ENCODE results near the gene AKT3. TPM values are rescaled to one million over a fixed set of nuclear protein-coding genes. Genes with fewer than 3 reads are reported as not detected.

Gene AKT3
- total and polyA plus RNA-seq, 4 donors = 7.1 to 53.1 (median 23.8) TPM

DNA sequence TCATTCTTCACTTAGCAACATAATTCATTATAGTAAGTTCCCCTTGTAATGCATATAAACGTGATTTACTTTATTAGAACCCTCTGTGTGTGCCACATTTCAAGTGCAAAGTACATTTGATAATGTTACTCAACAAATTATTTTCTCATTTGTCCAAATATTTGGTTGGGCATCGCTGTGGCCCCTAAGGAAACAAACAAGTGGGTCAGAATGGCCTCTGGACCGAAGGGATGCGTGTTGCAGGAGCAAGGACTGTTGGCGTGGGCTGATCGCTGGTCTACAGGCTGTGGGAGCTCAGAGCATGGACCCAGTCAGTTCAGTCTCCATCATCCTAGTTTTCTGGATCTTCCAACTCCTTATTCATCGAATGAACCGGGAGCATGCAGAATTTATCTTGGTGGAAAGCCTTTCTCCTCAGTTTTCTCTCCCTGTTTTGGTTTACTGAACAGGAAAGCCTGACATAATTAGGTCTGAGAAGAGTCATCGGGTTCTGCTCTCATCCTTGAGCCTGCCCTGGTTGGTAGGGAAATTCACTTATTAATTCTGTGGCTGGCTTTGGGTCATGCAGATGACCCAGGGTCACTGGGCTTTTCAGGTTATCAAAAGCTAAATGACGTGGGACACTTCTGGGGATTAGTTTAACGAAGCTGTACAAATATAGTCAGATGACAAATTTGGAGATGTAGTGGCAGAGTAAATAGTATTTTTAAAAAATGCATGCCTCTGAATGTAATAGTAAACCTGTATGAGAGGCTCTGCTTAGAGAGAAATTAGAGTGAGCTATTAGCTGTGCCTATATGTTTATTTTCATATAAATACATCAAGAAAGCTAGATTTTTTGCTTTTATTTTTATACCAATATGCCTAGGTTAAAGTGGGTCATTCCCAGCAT is 394.0 kb downstream of the AKT3 start:
- DNase-seq = no peak
- Histone ChIP-seq H3K27ac (ENCODE audit: low read depth in 1 of 2, low read length in 1 of 2) (no peak overlapping the region), H3K4me3 (no peak overlapping the region), H3K27me3 (ENCODE audit: control insufficient read depth in 3 of 3, insufficient read depth in 3 of 3, low read length in 2 of 3) (no peaks in the 10 kb centered on the region), H3K36me3 (ENCODE audit: control insufficient read depth in 4 of 4, insufficient read depth in 4 of 4, low read length in 4 of 4) (peaks cover 0 to 5% (median 0%) of the 10 kb centered on the region in 4 donors), H3K4me1 (ENCODE audit: control insufficient read depth in 5 of 5, insufficient read depth in 5 of 5, low read length in 5 of 5) (peaks cover 0 to 4% (median 0%) of the 10 kb centered on the region in 5 donors), H3K9me3 (ENCODE audit: control insufficient read depth in 4 of 4, insufficient read depth in 3 of 4, low read length in 3 of 4) (no peaks in the 10 kb centered on the region), H3K9ac (ENCODE audit: insufficient read depth in 1 of 2, low read length in 2 of 2) (no peak overlapping the region)
- TF ChIP-seq, protein P1, sequence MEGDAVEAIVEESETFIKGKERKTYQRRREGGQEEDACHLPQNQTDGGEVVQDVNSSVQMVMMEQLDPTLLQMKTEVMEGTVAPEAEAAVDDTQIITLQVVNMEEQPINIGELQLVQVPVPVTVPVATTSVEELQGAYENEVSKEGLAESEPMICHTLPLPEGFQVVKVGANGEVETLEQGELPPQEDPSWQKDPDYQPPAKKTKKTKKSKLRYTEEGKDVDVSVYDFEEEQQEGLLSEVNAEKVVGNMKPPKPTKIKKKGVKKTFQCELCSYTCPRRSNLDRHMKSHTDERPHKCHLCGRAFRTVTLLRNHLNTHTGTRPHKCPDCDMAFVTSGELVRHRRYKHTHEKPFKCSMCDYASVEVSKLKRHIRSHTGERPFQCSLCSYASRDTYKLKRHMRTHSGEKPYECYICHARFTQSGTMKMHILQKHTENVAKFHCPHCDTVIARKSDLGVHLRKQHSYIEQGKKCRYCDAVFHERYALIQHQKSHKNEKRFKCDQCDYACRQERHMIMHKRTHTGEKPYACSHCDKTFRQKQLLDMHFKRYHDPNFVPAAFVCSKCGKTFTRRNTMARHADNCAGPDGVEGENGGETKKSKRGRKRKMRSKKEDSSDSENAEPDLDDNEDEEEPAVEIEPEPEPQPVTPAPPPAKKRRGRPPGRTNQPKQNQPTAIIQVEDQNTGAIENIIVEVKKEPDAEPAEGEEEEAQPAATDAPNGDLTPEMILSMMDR (IDR thresholded peaks at IDR 0.05; ENCODE audit: control extremely low read depth, extremely low read depth) = no peak
- WGBS, 2 donors = 89 to 91% methylated on average over 11 of the region's 11 CpGs
- no peak for ATAC-seq (ENCODE audit: insufficient read depth, low FRiP score)

DNA sequence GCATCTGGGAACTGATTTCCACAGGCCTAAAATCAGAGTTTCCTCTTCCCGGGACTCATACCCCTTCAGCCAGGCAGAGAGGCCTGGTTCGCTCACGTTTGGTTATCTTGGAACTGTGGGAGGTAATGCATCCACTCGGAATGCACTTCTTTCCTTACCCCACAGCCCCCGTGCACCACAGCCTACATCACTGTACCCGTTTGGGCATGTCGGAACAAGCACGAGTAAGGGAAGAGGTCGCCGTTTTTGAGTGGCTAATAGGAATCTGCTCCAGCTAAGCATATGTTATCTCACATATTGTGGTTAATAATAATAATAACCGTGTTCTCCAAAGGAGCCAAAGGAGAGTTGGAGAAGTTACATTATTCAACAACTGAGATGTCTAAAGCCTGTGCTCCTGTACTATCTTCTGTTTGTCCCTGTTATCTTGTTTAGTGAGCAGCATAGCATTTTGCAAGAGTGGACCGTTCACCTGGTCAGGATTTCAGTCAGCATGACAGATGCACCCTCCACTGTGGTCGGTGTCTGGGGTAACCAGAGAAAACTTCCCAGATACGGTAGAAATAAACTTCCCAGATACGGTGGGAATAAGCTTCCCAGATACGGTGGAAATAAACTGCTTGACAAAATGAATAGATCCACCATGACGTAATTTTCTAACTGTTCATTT is 395.6 kb downstream of the AKT3 start:
- Histone ChIP-seq H3K36me3 (ENCODE audit: control insufficient read depth in 4 of 4, insufficient read depth in 4 of 4, low read length in 4 of 4) (peaks cover 0 to 3% (median 0%) of the 10 kb centered on the region in 4 donors), H3K9me3 (ENCODE audit: control insufficient read depth in 4 of 4, insufficient read depth in 3 of 4, low read length in 3 of 4) (no peaks in the 10 kb centered on the region), H3K27ac (ENCODE audit: low read depth in 1 of 2, low read length in 1 of 2) (no peak overlapping the region), H3K9ac (ENCODE audit: insufficient read depth in 1 of 2, low read length in 2 of 2) (no peak overlapping the region), H3K4me3 (no peak overlapping the region), H3K27me3 (ENCODE audit: control insufficient read depth in 3 of 3, insufficient read depth in 3 of 3, low read length in 2 of 3) (no peaks in the 10 kb centered on the region), H3K4me1 (ENCODE audit: control insufficient read depth in 5 of 5, insufficient read depth in 5 of 5, low read length in 5 of 5) (peaks cover 0 to 4% (median 0%) of the 10 kb centered on the region in 5 donors)
- WGBS, 2 donors = 95% methylated on average over 17 of the region's 17 CpGs
- ATAC-seq (ENCODE audit: insufficient read depth, low FRiP score) = no peak
- no peak for DNase-seq
- TF ChIP-seq, protein P1 (IDR thresholded peaks at IDR 0.05; ENCODE audit: control extremely low read depth, extremely low read depth) = no peak

DNA sequence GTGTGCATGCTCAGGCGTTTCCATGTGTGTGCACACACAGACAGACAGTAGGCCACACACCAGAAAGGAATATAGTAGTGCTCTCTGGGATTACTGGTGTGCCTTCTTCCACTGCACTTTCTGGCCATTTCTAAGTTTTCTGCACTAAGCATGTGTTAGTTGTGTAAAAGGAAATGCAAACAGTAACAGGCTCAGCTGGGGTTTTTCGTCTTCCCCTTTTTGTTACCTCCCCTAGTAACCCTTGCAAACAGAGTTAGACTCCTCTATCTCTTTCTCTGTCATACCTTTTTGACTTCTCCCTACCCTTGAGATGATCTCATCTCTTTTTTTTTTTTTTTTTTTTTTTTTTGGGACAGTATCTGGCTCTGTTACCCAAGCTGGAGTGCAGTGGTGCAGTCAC is 398.0 kb downstream of the AKT3 start:
- peak; percentile 16 for ATAC-seq (ENCODE audit: insufficient read depth, low FRiP score)
- H3K4me1 ChIP-seq (ENCODE audit: control insufficient read depth in 5 of 5, insufficient read depth in 5 of 5, low read length in 5 of 5) = peaks cover 0 to 2% (median 0%) of the 10 kb centered on the region in 5 donors
- no peak overlapping the region for H3K9ac ChIP-seq (ENCODE audit: insufficient read depth in 1 of 2, low read length in 2 of 2)
- TF ChIP-seq, protein P1 (IDR thresholded peaks at IDR 0.05; ENCODE audit: control extremely low read depth, extremely low read depth) = no peak
- H3K36me3 ChIP-seq (ENCODE audit: control insufficient read depth in 4 of 4, insufficient read depth in 4 of 4, low read length in 4 of 4) = peaks cover 0 to 3% (median 0%) of the 10 kb centered on the region in 4 donors
- no peak for DNase-seq
- H3K9me3 ChIP-seq (ENCODE audit: control insufficient read depth in 4 of 4, insufficient read depth in 3 of 4, low read length in 3 of 4) = no peaks in the 10 kb centered on the region
- WGBS, 2 donors = 63 to 76% methylated on average over 2 of the region's 2 CpGs
- H3K27ac ChIP-seq (ENCODE audit: low read depth in 1 of 2, low read length in 1 of 2) = no peak overlapping the region
- H3K27me3 ChIP-seq (ENCODE audit: control insufficient read depth in 3 of 3, insufficient read depth in 3 of 3, low read length in 2 of 3) = no peaks in the 10 kb centered on the region
- no peak overlapping the region for H3K4me3 ChIP-seq
